ENCODE data around the gene EXOC1. TPM values are rescaled to one million over a fixed set of nuclear protein-coding genes. Genes with fewer than 3 reads are reported as not detected.

Gene EXOC1
- total RNA-seq, 1 donor from 2014 or later: 33.3 TPM

GRCh38 chr4:55896622-55897021 lies 43.2 kb downstream of the EXOC1 start:
- Histone ChIP-seq H2AFZ (ENCODE audit: low read depth, low read length) (no peak overlapping the region), H3K4me3 (ENCODE audit: insufficient read depth, low read depth, low read length) (no peak overlapping the region), H3K36me3 (ENCODE audit: insufficient read depth, low read length) (peaks cover 14% of the 10 kb centered on the region), H3K4me2 (ENCODE audit: low read length) (no peak overlapping the region), H4K20me1 (ENCODE audit: insufficient read depth, low read length) (no peaks in the 10 kb centered on the region), H3K4me1 (ENCODE audit: insufficient read depth, low read length) (no peaks in the 10 kb centered on the region), H3K27me3 (ENCODE audit: insufficient read depth, low read length) (no peaks in the 10 kb centered on the region), H3K9me3 (ENCODE audit: insufficient read depth, low read depth, low read length) (no peaks in the 10 kb centered on the region), H3K27ac (ENCODE audit: low read depth, low read length) (no peak overlapping the region), H3K79me2 (ENCODE audit: insufficient read depth, low read length) (no peaks in the 10 kb centered on the region), H3K9ac (ENCODE audit: low read length) (no peak overlapping the region)
- Mint-ChIP-seq H3K9me3 (ENCODE audit: unreplicated experiment) (no peaks in the 10 kb centered on the region), H3K36me3 (ENCODE audit: low read depth, unreplicated experiment) (peaks cover 2% of the 10 kb centered on the region), H3K27me3 (ENCODE audit: low read depth, unreplicated experiment) (no peaks in the 10 kb centered on the region), H3K4me3 (ENCODE audit: unreplicated experiment) (no peak overlapping the region), H3K4me1 (ENCODE audit: low read depth, unreplicated experiment) (no peaks in the 10 kb centered on the region), H3K27ac (ENCODE audit: unreplicated experiment) (no peak overlapping the region)
- DNase-seq (ENCODE audit: low read depth) (no peak), FAIRE-seq (no peak)
- TF ChIP-seq, protein P1, sequence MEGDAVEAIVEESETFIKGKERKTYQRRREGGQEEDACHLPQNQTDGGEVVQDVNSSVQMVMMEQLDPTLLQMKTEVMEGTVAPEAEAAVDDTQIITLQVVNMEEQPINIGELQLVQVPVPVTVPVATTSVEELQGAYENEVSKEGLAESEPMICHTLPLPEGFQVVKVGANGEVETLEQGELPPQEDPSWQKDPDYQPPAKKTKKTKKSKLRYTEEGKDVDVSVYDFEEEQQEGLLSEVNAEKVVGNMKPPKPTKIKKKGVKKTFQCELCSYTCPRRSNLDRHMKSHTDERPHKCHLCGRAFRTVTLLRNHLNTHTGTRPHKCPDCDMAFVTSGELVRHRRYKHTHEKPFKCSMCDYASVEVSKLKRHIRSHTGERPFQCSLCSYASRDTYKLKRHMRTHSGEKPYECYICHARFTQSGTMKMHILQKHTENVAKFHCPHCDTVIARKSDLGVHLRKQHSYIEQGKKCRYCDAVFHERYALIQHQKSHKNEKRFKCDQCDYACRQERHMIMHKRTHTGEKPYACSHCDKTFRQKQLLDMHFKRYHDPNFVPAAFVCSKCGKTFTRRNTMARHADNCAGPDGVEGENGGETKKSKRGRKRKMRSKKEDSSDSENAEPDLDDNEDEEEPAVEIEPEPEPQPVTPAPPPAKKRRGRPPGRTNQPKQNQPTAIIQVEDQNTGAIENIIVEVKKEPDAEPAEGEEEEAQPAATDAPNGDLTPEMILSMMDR (IDR thresholded peaks at IDR 0.05; ENCODE audit: insufficient read depth, low read depth, low read length): no peak
- TF ChIP-seq EZH2 (IDR thresholded peaks at IDR 0.05; ENCODE audit: insufficient read depth, low read length): no peak

DNA sequence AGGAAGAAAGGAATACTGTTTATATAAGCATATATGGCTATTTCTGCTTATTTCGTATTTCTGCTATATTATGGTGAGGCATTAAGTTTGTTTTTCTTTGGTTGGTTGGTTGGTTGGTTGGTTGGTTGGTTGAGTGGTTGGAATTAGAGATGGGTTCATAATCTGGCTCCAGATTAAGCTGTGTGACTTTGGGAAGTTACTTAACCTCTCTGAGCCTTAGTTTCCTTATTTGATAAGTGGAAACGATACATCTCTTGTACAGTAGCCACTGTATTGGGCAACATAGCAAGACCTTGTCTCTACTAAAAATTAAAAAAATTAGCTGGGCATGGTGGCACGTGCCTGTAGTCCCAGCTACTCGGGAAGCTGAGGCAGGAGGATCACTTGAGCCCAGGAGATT lies 49.2 kb downstream of the EXOC1 start:
- no peaks in the 10 kb centered on the region for H3K27me3 ChIP-seq (ENCODE audit: insufficient read depth, low read length)
- no peak overlapping the region for H3K4me2 ChIP-seq (ENCODE audit: low read length)
- no peaks in the 10 kb centered on the region for H3K9me3 ChIP-seq (ENCODE audit: insufficient read depth, low read depth, low read length)
- H3K79me2 ChIP-seq (ENCODE audit: insufficient read depth, low read length): no peaks in the 10 kb centered on the region
- no peaks in the 10 kb centered on the region for H3K4me1 ChIP-seq (ENCODE audit: insufficient read depth, low read length)
- no peak overlapping the region for H3K27ac Mint-ChIP-seq (ENCODE audit: unreplicated experiment)
- DNase-seq (ENCODE audit: low read depth) (no peak), FAIRE-seq (no peak)
- H3K36me3 ChIP-seq (ENCODE audit: insufficient read depth, low read length): peaks cover 5% of the 10 kb centered on the region
- no peak overlapping the region for H3K9ac ChIP-seq (ENCODE audit: low read length)
- no peaks in the 10 kb centered on the region for H3K27me3 Mint-ChIP-seq (ENCODE audit: low read depth, unreplicated experiment)
- H4K20me1 ChIP-seq (ENCODE audit: insufficient read depth, low read length): no peaks in the 10 kb centered on the region
- H2AFZ ChIP-seq (ENCODE audit: low read depth, low read length): no peak overlapping the region
- no peak overlapping the region for H3K4me3 ChIP-seq (ENCODE audit: insufficient read depth, low read depth, low read length)
- H3K4me3 Mint-ChIP-seq (ENCODE audit: unreplicated experiment): no peak overlapping the region
- TF ChIP-seq, protein P1 (IDR thresholded peaks at IDR 0.05; ENCODE audit: insufficient read depth, low read depth, low read length): no peak
- TF ChIP-seq EZH2 (IDR thresholded peaks at IDR 0.05; ENCODE audit: insufficient read depth, low read length): no peak
- no peaks in the 10 kb centered on the region for H3K9me3 Mint-ChIP-seq (ENCODE audit: unreplicated experiment)
- peaks cover 3% of the 10 kb centered on the region for H3K4me1 Mint-ChIP-seq (ENCODE audit: low read depth, unreplicated experiment)
- H3K27ac ChIP-seq (ENCODE audit: low read depth, low read length): no peak overlapping the region
- peaks cover 7% of the 10 kb centered on the region for H3K36me3 Mint-ChIP-seq (ENCODE audit: low read depth, unreplicated experiment)

GRCh38 chr4:55903577-55903976 lies 50.1 kb downstream of the EXOC1 start:
- no peak overlapping the region for H3K27ac ChIP-seq (ENCODE audit: low read depth, low read length)
- TF ChIP-seq, protein P1 (IDR thresholded peaks at IDR 0.05; ENCODE audit: insufficient read depth, low read depth, low read length): no peak
- no peak for TF ChIP-seq EZH2 (IDR thresholded peaks at IDR 0.05; ENCODE audit: insufficient read depth, low read length)
- H3K36me3 ChIP-seq (ENCODE audit: insufficient read depth, low read length): peaks cover 5% of the 10 kb centered on the region

More at GRCh38 chr4:55903577-55903976, 50.1 kb downstream of the EXOC1 start:
- peaks cover 3% of the 10 kb centered on the region for H3K4me1 Mint-ChIP-seq (ENCODE audit: low read depth, unreplicated experiment)
- H3K27ac Mint-ChIP-seq (ENCODE audit: unreplicated experiment): no peak overlapping the region
- no peaks in the 10 kb centered on the region for H3K79me2 ChIP-seq (ENCODE audit: insufficient read depth, low read length)
- DNase-seq (ENCODE audit: low read depth) (no peak), FAIRE-seq (no peak)
- H2AFZ ChIP-seq (ENCODE audit: low read depth, low read length): no peak overlapping the region
- no peaks in the 10 kb centered on the region for H3K27me3 ChIP-seq (ENCODE audit: insufficient read depth, low read length)
- H3K4me3 Mint-ChIP-seq (ENCODE audit: unreplicated experiment): no peak overlapping the region
- no peaks in the 10 kb centered on the region for H4K20me1 ChIP-seq (ENCODE audit: insufficient read depth, low read length)
- H3K9ac ChIP-seq (ENCODE audit: low read length): no peak overlapping the region
- H3K4me2 ChIP-seq (ENCODE audit: low read length): no peak overlapping the region
- peaks cover 7% of the 10 kb centered on the region for H3K36me3 Mint-ChIP-seq (ENCODE audit: low read depth, unreplicated experiment)
- H3K9me3 Mint-ChIP-seq (ENCODE audit: unreplicated experiment): no peaks in the 10 kb centered on the region
- no peaks in the 10 kb centered on the region for H3K27me3 Mint-ChIP-seq (ENCODE audit: low read depth, unreplicated experiment)
- H3K4me3 ChIP-seq (ENCODE audit: insufficient read depth, low read depth, low read length): no peak overlapping the region
- no peaks in the 10 kb centered on the region for H3K4me1 ChIP-seq (ENCODE audit: insufficient read depth, low read length)
- no peaks in the 10 kb centered on the region for H3K9me3 ChIP-seq (ENCODE audit: insufficient read depth, low read depth, low read length)
